GM12874 (cell line): ENCODE data around the gene RHOBTB3.

ENCODE experiments used
- TF ChIP-seq, protein P1 (sequence below): IDR thresholded peaks from 2 replicates; pipeline ENCODE4 v1.5.1; 2011; ENCODE audit warnings: low read depth, mild to moderate bottlenecking, control low read depth, low read length, moderate library complexity; ENCODE audit not compliant: insufficient read depth

Gene RHOBTB3

DNA sequence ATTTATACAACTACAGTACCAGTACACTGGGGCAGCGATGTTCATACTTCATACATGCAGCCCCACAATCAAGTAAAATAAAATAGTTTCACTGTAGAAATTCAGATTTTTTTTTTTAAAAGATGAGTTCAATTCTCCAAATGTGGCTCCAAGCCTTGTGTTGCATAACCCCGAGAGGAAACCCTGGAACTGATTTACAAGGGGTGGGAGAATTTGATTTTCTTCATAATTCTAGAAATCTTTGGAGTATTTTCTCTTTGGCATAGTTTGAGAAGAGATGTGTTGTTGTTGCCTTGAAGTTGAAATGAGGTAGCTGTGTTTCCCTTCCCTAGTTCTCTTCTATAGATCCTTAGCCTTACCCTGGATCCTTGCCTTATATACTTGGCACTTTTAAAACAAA lies 3.1 kb downstream of the RHOBTB3 start:
- TF ChIP-seq, protein P1, sequence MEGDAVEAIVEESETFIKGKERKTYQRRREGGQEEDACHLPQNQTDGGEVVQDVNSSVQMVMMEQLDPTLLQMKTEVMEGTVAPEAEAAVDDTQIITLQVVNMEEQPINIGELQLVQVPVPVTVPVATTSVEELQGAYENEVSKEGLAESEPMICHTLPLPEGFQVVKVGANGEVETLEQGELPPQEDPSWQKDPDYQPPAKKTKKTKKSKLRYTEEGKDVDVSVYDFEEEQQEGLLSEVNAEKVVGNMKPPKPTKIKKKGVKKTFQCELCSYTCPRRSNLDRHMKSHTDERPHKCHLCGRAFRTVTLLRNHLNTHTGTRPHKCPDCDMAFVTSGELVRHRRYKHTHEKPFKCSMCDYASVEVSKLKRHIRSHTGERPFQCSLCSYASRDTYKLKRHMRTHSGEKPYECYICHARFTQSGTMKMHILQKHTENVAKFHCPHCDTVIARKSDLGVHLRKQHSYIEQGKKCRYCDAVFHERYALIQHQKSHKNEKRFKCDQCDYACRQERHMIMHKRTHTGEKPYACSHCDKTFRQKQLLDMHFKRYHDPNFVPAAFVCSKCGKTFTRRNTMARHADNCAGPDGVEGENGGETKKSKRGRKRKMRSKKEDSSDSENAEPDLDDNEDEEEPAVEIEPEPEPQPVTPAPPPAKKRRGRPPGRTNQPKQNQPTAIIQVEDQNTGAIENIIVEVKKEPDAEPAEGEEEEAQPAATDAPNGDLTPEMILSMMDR = no peak

DNA sequence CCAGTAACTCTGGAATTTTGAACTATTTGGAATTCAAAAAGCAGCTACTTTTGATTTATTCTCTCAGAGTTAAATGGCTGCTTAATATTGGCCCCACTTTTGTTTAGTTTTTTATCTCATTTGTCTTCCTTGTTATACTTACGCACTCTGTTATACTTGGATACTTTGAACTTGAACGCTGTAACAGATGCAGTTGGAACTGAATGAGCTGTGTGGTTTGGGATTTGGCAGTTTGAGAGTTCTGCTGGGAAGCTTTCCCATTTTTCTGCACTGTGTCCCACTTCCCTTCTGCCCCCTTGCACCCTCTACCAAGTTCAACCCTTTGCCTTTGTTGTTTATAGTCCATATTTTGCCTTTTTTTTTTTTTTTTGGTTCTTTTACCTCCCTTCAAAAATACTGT lies 3.8 kb downstream of the RHOBTB3 start:
- TF ChIP-seq, protein P1 = no peak

DNA sequence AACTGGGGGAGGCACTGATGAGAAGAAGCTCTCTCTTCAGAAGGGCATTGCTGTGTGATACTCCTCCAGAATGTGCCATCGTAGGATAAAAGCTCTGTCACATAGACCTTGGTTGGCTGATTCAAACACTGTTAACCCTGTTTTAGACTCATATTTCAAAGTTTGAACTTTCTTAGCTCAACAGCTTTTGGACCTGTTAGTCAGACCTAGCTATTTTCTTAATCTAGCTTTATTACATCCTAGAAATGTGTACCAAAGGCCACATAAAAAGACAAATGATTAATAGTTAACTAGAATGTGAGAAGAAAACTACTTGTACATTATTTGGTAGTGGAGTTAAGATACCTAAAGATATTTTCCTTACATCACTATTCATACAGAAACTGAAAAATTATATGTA lies 4.3 kb downstream of the RHOBTB3 start:
- TF ChIP-seq, protein P1 = no peak

DNA sequence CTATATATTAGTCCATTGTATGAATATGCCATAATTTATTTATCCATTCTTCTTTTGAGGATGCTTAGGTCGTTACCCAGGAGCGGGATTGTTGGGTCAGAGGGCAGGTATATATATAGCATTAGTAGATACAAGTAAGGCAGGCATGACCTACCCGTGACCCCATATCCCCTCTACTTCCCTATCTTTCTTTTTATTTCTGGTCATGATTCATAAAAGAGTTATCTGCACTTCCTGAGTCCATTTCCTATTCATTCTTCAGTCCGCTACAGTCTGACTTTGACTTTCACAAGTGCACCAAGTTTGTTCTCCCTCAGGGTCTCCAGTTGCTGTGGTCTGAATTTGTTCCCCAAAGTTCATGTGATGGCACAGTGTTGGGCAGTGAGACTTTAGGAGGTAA lies 6.9 kb downstream of the RHOBTB3 start:
- TF ChIP-seq, protein P1 = no peak

DNA sequence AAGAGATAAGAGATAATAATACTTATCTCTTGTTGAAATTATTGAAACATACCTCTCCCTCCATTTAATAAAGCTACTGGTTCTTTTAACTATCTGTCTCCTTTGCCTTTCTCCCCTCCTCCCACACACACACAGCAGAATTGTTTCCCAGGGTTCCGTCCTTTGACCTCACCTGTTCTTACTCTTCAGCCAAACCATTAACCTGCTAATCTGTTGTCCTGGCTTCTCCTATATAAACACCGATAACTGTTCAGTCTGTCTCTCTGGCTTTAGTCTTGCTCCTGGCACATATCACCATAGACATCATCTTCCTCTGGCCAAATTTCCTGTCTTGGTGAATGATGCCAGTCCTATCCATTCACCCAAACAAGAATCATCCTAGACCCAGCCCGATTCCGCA lies 7.7 kb downstream of the RHOBTB3 start:
- TF ChIP-seq, protein P1 = no peak

DNA sequence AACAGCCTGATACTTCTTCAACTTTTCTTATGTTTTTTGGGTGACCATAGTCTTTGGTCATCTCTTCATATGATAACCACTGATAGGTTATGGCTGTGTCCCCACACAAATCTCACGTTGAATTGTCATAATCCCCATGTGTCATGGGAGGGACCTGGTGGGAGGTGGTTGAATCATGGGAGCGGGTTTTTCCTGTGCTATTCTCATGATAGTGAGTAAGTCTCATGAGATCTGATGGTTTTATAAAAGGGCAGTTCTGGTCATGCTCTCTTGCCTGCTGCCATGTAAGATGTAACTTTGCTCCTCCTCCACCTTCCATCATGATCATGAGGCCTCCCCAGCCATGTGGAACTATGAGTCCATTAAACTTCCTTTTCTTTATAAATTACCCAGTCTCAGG lies 8.7 kb downstream of the RHOBTB3 start:
- TF ChIP-seq, protein P1 = no peak

DNA sequence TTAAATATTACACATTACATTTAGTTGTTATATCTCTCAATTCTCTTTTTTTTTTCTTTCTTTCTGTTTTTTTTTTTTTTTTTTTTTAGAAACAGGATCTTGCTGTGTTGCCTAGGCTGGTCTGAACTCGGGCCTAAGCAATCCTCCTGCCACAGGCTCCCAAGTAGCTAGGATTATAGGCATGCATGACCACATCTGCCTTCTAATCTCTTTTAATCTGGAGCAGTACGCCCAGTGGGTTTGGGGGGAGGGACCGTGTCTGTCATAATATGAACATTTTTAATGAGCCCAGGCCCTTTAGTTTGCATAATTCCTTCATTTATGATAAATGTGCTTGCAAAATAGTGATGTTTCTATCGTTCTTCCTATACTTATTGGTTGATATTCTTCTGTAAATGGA lies 10.3 kb downstream of the RHOBTB3 start:
- TF ChIP-seq, protein P1 = no peak

DNA sequence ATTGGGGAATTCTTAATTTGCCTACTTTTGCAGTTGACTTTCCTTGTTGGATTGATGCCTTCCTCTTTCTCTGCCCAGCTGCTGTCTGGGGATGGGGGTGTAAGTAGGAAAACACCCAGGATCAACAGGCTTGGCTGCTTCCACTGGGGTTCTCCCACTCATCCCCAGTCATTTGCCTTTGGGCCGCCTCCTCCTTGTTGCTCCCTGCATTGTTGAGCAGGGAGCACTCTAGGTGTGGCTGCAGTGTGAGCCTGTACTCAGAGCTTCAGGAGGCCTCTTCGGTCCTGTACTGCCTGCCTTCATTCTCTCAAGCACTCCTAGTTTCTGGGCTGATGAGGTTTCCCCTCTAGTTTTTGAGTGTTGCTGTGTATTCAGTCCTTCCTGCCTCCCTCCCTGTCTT lies 12.1 kb downstream of the RHOBTB3 start:
- TF ChIP-seq, protein P1 = no peak
